SK-N-SH treated with all-trans-retinoic acid at 6 μM for 48 hours (cell line): Measurements from ENCODE around the gene IFNA2.

Source experiments
- CREB5 ChIP-seq: fragments of 250-450 bp; sonication (Bioruptor Pico); IDR thresholded peaks from 2 replicates; pipeline ENCODE4 v1.5.1; 2020; ENCODE audit warnings: low read depth, mild to moderate bottlenecking, moderate library complexity
- CSRNP3 ChIP-seq: fragments of 250-450 bp; sonication (Bioruptor Pico); IDR thresholded peaks from 2 replicates; pipeline ENCODE4 v1.5.1; 2021; ENCODE audit warnings: mild to moderate bottlenecking, moderate library complexity

- no peak for TF ChIP-seq CREB5 (CRISPR knock-in tag)
- TF ChIP-seq CSRNP3 (CRISPR knock-in tag): no peak
These were observed 17.2 kb downstream of the IFNA2 start, which contains the start of gene IFNA13 for GRCh38 chr9:21367957-21368356.
